Measurements from ENCODE around the gene KRTAP5-8. TPM values are rescaled to one million over a fixed set of nuclear protein-coding genes. Genes with fewer than 3 reads are reported as not detected.

KRTAP5-8 gene
- total and polyA plus RNA-seq, 2 donors (not counting 3 experiments of a cell fraction or from before 2014, with no cell fraction given): 0.17 TPM; not detected in 1

GRCh38 chr11:71490731-71491390 is 47.0 kb upstream of the KRTAP5-8 start:
- no peak overlapping the region for H3K27ac ChIP-seq (ENCODE audit: insufficient read depth, low read depth, low read length)
- H3K4me2 ChIP-seq (ENCODE audit: insufficient read depth, low read length): no peak overlapping the region
- intact Hi-C loops (cut with micrococcal nuclease): no loop called here
- no peak overlapping the region for H3K9ac ChIP-seq (replicated peaks; ENCODE audit: extremely low read depth, insufficient read depth, low read length)
- ChIA-PET POLR2A (no interaction called here), CTCF (no interaction called here)
- no peaks in the 10 kb centered on the region for H3K9me3 ChIP-seq (replicated peaks; ENCODE audit: control insufficient read depth, insufficient read depth, low read length)
- H3K4me3 ChIP-seq (replicated peaks in 1 of 3; ENCODE audit: insufficient read depth in 1 of 3, low read depth in 1 of 3, low read length in 3 of 3): no peak overlapping the region
- H2AFZ ChIP-seq (ENCODE audit: low read depth, low read length): no peak overlapping the region
- H3K27me3 ChIP-seq (ENCODE audit: control insufficient read depth in 2 of 2, insufficient read depth in 2 of 2, low read length in 2 of 2): no peaks in the 10 kb centered on the region
- BruUV-seq (replicated peaks): no TSS peak
- H3K79me2 ChIP-seq (ENCODE audit: control insufficient read depth, insufficient read depth, low read length): no peaks in the 10 kb centered on the region
- no peak for DNase-seq (ENCODE audit: low read depth, low spot score)
- no peaks in the 10 kb centered on the region for H3K9me1 ChIP-seq (replicated peaks; ENCODE audit: control insufficient read depth, extremely low read depth, insufficient read depth, low read length)
- TF ChIP-seq POLR2AphosphoS5 (IDR thresholded peaks at IDR 0.05; ENCODE audit: insufficient read depth, low read depth, low read length) (no peak), FOS (IDR thresholded peaks at IDR 0.05; ENCODE audit: borderline replicate concordance, insufficient read depth, low read length) (no peak), CTCF (IDR thresholded peaks at IDR 0.05; ENCODE audit: extremely low read depth in 1 of 2, insufficient read depth in 1 of 2, low read depth in 1 of 2, low read length in 2 of 2) (no peak), POLR2A (IDR thresholded peaks at IDR 0.05; ENCODE audit: low read depth, low read length) (no peak), MAX (IDR thresholded peaks at IDR 0.05; ENCODE audit: insufficient read depth, insufficient read length) (no peak), EZH2 (IDR thresholded peaks at IDR 0.05; ENCODE audit: borderline replicate concordance, low read depth, low read length, severe bottlenecking) (no peak), GATA2 (IDR thresholded peaks at IDR 0.05; ENCODE audit: insufficient read depth, insufficient read length, low read depth, low read length) (no peak), MYC (IDR thresholded peaks at IDR 0.05; ENCODE audit: low read depth, low read length) (no peak), JUN (IDR thresholded peaks at IDR 0.05; ENCODE audit: borderline replicate concordance, insufficient read depth, insufficient read length, low read depth) (no peak)
- peaks cover 25% of the 10 kb centered on the region for H3K4me1 ChIP-seq (ENCODE audit: control insufficient read depth, extremely low read depth, insufficient read depth, low read length)
- peaks cover 6 to 22% of the 10 kb centered on the region in 2 experiments for H3K36me3 ChIP-seq (ENCODE audit: control insufficient read depth in 2 of 2, extremely low read depth in 1 of 2, insufficient read depth in 2 of 2, low read length in 2 of 2)
- dilution Hi-C loops (cut with MboI; ENCODE audit: extremely low pct_ligation_motif_present, low sequenced_read_pairs): no loop called here
- no peak for FAIRE-seq
- H4K20me1 ChIP-seq (replicated peaks; ENCODE audit: control insufficient read depth, extremely low read depth, insufficient read depth, low read length): no peaks in the 10 kb centered on the region
